Tibial nerve (tissue), 4 donors: ENCODE measurements around the gene CYP2J2.
"Not testable (repeated sequence)": the region's sequence is repeated elsewhere in the genome, so short reads cannot be mapped to it uniquely, and the experiment has no call there.

Source experiments
- CTCF ChIP-seq, 5 experiments: fragments of 200-600 bp in 3 of 5; fragments of 450-650 bp in 2 of 5; sonication (generic) in 3 of 5; IDR thresholded peaks; one replicate each; pipeline ENCODE4 v1.5.1; 2016 to 2019; ENCODE audit warnings: antibody characterized with exemption in 5 of 5, mild to moderate bottlenecking in 3 of 5, moderate library complexity in 2 of 5
- EP300 ChIP-seq, 2 donors: sonication (generic); formaldehyde crosslinking; IDR thresholded peaks; one replicate each; pipeline ENCODE4 v1.6.1; 2017; ENCODE audit warnings: antibody characterized with exemption in 2 of 2, mild to moderate bottlenecking in 1 of 2
- POLR2A ChIP-seq, 2 donors: fragments of 450-650 bp; IDR thresholded peaks; one replicate each; pipeline ENCODE4 v1.6.1; 2017; ENCODE audit warnings: antibody characterized with exemption in 2 of 2, mild to moderate bottlenecking in 2 of 2, moderate library complexity in 2 of 2

DNA sequence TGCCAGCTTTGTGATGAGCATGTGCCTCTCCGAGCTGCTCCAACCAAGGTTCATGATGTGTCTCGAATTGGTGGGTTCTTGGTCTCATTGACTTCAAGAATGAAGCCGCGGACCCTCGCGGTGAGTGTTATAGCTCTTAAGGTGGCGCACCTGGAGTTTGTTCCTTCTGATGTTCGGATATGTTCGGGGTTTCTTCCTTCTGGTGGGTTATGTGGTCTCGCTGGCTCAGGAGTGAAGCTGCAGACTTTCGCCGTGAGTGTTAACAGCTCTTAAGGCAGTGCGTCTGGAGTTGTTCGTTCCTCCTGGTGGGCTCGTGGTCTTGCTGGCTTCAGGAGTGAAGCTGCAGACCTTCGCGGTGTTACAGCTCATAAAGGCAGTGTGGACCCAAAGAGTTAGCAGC lies 42.2 kb upstream of the CYP2J2 start:
- TF ChIP-seq CTCF, POLR2A, EP300 (IDR thresholded peaks at IDR 0.05): not testable (repeated sequence)
